Ishikawa (cell line): ENCODE results near the gene SBK3.

Experiments used
- EGR1 ChIP-seq: IDR thresholded peaks from 2 replicates; pipeline ENCODE4 v1.6.1; 2012
- EP300 ChIP-seq: IDR thresholded peaks from 2 replicates; pipeline ENCODE4 v1.6.1; 2012; ENCODE audit warnings: borderline replicate concordance
- FOXM1 ChIP-seq: IDR thresholded peaks from 2 replicates; pipeline ENCODE4 v1.6.1; 2012; ENCODE audit warnings: low read depth, borderline replicate concordance
- NFIC ChIP-seq: IDR thresholded peaks from 2 replicates; pipeline ENCODE4 v1.6.1; 2012
- RAD21 ChIP-seq: IDR thresholded peaks from 2 replicates; pipeline ENCODE4 v1.6.1; 2012; ENCODE audit warnings: low read depth
- TCF12 ChIP-seq: IDR thresholded peaks from 2 replicates; pipeline ENCODE4 v1.6.1; 2012; ENCODE audit warnings: low read depth
- YY1 ChIP-seq: IDR thresholded peaks from 2 replicates; pipeline ENCODE4 v1.6.1; 2012; ENCODE audit warnings: low read depth

DNA sequence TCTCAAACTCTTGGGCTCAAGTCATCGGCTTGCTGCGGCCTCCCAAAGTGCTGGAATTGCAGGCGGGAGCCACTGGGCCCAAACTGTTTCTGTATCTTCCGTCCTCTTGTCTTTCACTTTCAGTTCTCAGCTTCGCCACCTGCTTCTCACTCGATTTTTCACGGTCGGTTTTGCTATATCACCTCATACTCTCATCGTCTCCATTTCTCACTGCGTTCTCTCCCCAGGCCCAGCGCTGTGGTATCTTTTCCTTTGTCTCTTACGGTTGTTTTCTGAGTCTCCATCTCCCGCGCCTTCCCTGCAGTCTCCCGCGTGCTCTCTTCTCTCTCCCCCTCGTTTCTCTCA is 42.2 kb downstream of the SBK3 start:
- TF ChIP-seq FOXM1 (no peak), TCF12 (no peak), EP300 (no peak), YY1 (no peak), RAD21 (no peak), EGR1 (no peak), NFIC (no peak)
